Tibial nerve (tissue), 4 donors: ENCODE measurements around the gene LONP1.

Experiments used
- EP300 ChIP-seq, 2 donors: sonication (generic); formaldehyde crosslinking; IDR thresholded peaks; one replicate each; pipeline ENCODE4 v1.6.1; 2017; ENCODE audit warnings: antibody characterized with exemption in 2 of 2, mild to moderate bottlenecking in 1 of 2
- POLR2A ChIP-seq, 2 donors: fragments of 450-650 bp; IDR thresholded peaks; one replicate each; pipeline ENCODE4 v1.6.1; 2017; ENCODE audit warnings: antibody characterized with exemption in 2 of 2, mild to moderate bottlenecking in 2 of 2, moderate library complexity in 2 of 2
- TF ChIP-seq, protein P1 (sequence below), 5 experiments: fragments of 200-600 bp in 3 of 5; fragments of 450-650 bp in 2 of 5; sonication (generic) in 3 of 5; IDR thresholded peaks; one replicate each; pipeline ENCODE4 v1.5.1; 2016 to 2019; ENCODE audit warnings: antibody characterized with exemption in 5 of 5, mild to moderate bottlenecking in 3 of 5, moderate library complexity in 2 of 5

DNA sequence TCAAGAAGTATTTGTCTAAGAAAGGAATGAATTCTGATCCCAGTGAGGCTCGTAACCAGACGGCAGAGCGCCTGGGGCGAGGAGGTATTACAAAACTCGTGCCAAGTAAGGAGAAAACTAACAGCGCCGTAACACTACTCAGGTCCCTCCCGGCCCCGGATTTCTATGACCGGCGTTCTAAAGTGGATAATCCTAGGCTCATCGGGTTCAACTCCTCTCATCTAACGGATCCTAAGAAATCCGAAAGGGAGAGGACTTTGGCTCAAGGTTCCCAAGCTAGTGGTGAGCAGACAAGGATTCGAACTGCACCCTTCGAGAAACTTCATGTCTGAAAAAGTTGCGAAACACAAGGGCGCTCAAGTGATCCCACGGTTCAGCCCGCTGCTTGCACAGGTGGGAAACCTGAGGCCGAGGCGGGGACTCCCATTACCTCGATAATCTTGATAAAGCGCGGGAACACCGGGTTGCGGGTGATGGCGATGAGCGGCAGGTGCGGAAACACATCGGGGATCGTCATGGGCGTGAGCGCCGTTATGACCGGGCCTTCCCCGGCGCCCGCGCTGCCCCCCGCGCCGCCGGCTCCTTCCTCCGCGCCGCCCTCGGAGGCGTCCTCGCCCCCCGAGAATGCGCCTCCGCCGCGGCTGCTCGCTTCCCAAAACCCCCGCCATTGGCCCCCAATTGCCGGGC lies 529 bp downstream of the LONP1 start:
- TF ChIP-seq, protein P1, sequence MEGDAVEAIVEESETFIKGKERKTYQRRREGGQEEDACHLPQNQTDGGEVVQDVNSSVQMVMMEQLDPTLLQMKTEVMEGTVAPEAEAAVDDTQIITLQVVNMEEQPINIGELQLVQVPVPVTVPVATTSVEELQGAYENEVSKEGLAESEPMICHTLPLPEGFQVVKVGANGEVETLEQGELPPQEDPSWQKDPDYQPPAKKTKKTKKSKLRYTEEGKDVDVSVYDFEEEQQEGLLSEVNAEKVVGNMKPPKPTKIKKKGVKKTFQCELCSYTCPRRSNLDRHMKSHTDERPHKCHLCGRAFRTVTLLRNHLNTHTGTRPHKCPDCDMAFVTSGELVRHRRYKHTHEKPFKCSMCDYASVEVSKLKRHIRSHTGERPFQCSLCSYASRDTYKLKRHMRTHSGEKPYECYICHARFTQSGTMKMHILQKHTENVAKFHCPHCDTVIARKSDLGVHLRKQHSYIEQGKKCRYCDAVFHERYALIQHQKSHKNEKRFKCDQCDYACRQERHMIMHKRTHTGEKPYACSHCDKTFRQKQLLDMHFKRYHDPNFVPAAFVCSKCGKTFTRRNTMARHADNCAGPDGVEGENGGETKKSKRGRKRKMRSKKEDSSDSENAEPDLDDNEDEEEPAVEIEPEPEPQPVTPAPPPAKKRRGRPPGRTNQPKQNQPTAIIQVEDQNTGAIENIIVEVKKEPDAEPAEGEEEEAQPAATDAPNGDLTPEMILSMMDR (IDR thresholded peaks at IDR 0.05), result no peak
- TF ChIP-seq POLR2A (IDR thresholded peaks at IDR 0.05) (no peak), EP300 (IDR thresholded peaks at IDR 0.05) (no peak)
